H1 (cell line): ENCODE results near the gene DMXL1.

Experiments
- CEBPB ChIP-seq: IDR thresholded peaks from 2 replicates; pipeline ENCODE4 v1.6.1; 2012; ENCODE audit warnings: low read depth, low read length
- EZH2 ChIP-seq: fragments of 200-600 bp; sonication (generic); IDR thresholded peaks from 2 replicates; pipeline ENCODE4 v1.7.1; 2012; ENCODE audit warnings: low read depth, mild to moderate bottlenecking, moderate library complexity, low read length, inconsistent platforms; ENCODE audit not compliant: severe bottlenecking
- GABPA ChIP-seq: IDR thresholded peaks from 2 replicates; pipeline ENCODE4 v1.6.1; 2011; ENCODE audit warnings: mild to moderate bottlenecking, low read length, moderate library complexity, borderline replicate concordance; ENCODE audit not compliant: insufficient read depth
- NRF1 ChIP-seq: IDR thresholded peaks from 2 replicates; pipeline ENCODE4 v1.6.1; 2011; ENCODE audit warnings: mild to moderate bottlenecking, low read depth, low read length, improper control_type of control experiment
- POLR2A ChIP-seq, 2 experiments: IDR thresholded peaks; 1 replicate in 1 of 2; 2 replicates in 1 of 2; pipeline ENCODE4 v1.6.1; 2011; ENCODE audit warnings: low read depth in 2 of 2, low read length in 2 of 2, mild to moderate bottlenecking in 2 of 2; ENCODE audit errors: control extremely low read depth in 1 of 2
- SP2 ChIP-seq: IDR thresholded peaks from 2 replicates; pipeline ENCODE4 v1.6.1; 2012; ENCODE audit warnings: mild to moderate bottlenecking, low read length, inconsistent platforms
- TCF12 ChIP-seq: IDR thresholded peaks from 2 replicates; pipeline ENCODE4 v1.6.1; 2011; ENCODE audit warnings: low read depth, mild to moderate bottlenecking, low read length
- TEAD4 ChIP-seq: IDR thresholded peaks from 2 replicates; pipeline ENCODE4 v1.6.1; 2012; ENCODE audit warnings: low read depth, low read length, inconsistent platforms, mixed read lengths
- TF ChIP-seq, protein P1 (sequence below): IDR thresholded peaks from 2 replicates; pipeline ENCODE4 v1.6.1; 2011; ENCODE audit warnings: low read depth, mild to moderate bottlenecking, low read length; ENCODE audit not compliant: insufficient read depth
- TF ChIP-seq, protein P2 (sequence below), 3 experiments: IDR thresholded peaks; 1 replicate in 2 of 3; 2 replicates in 1 of 3; pipeline versions ENCODE4 v1.5.1 to v1.6.1; 2011; ENCODE audit warnings: low read length in 3 of 3, mild to moderate bottlenecking in 3 of 3, inconsistent platforms in 2 of 3, low read depth in 1 of 3, moderate library complexity in 1 of 3; ENCODE audit not compliant: insufficient read depth in 1 of 3; ENCODE audit errors: control extremely low read depth in 1 of 3
- TF ChIP-seq, protein P3 (sequence below): IDR thresholded peaks from 2 replicates; pipeline ENCODE4 v1.6.1; 2011; ENCODE audit warnings: low read length, improper control_type of control experiment

DNA sequence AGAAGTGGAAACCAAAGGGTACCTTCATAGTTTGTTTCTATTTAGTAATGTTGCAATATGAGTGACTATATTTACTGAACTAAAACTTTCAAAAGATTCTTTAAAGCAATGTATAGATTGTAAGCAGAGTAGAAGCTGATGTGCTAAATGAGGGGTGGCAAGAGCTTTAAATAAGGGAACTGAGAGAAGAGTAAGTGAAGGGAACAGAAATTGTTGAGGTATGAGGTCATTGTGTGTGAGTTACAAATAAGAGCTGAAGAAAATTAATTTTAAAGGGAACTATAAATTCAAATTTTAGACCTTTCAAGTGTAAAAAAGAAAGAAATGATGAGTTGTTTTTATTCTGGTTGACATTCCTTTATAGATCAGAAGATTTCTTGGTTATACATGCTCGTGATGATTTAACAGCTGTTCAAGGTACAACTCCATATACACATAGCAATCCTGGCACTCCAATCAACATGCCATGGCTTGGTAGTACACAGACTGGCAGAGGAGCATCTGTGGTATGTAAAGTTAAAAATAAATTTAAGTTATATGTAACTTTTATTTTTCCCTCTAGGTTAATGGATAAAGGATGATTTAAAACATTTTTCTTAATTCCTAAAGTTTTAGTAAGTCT, 149.8 kb downstream of the DMXL1 start:
- TF ChIP-seq, protein P1, sequence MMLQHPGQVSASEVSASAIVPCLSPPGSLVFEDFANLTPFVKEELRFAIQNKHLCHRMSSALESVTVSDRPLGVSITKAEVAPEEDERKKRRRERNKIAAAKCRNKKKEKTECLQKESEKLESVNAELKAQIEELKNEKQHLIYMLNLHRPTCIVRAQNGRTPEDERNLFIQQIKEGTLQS, result no peak
- no peak for TF ChIP-seq SP2
- TF ChIP-seq, protein P2, sequence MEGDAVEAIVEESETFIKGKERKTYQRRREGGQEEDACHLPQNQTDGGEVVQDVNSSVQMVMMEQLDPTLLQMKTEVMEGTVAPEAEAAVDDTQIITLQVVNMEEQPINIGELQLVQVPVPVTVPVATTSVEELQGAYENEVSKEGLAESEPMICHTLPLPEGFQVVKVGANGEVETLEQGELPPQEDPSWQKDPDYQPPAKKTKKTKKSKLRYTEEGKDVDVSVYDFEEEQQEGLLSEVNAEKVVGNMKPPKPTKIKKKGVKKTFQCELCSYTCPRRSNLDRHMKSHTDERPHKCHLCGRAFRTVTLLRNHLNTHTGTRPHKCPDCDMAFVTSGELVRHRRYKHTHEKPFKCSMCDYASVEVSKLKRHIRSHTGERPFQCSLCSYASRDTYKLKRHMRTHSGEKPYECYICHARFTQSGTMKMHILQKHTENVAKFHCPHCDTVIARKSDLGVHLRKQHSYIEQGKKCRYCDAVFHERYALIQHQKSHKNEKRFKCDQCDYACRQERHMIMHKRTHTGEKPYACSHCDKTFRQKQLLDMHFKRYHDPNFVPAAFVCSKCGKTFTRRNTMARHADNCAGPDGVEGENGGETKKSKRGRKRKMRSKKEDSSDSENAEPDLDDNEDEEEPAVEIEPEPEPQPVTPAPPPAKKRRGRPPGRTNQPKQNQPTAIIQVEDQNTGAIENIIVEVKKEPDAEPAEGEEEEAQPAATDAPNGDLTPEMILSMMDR (IDR thresholded peaks at IDR 0.05; ENCODE audit: control extremely low read depth in 1 of 3, insufficient read depth in 1 of 3, low read depth in 1 of 3, low read length in 3 of 3), result no peak
- no peak for TF ChIP-seq NRF1
- TF ChIP-seq GABPA, result no peak
- TF ChIP-seq POLR2A (IDR thresholded peaks at IDR 0.05; ENCODE audit: control extremely low read depth in 1 of 2, low read depth in 2 of 2, low read length in 2 of 2), result no peak
- no peak for TF ChIP-seq TCF12
- TF ChIP-seq TEAD4, result no peak
- TF ChIP-seq, protein P3, sequence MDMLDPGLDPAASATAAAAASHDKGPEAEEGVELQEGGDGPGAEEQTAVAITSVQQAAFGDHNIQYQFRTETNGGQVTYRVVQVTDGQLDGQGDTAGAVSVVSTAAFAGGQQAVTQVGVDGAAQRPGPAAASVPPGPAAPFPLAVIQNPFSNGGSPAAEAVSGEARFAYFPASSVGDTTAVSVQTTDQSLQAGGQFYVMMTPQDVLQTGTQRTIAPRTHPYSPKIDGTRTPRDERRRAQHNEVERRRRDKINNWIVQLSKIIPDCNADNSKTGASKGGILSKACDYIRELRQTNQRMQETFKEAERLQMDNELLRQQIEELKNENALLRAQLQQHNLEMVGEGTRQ, result no peak
- TF ChIP-seq EZH2, result no peak
- TF ChIP-seq CEBPB, result no peak
